Measurements from ENCODE around the gene PRSS1.

The PRSS1 gene

GRCh38 chr7:142788303-142789289 is 39.3 kb downstream of the PRSS1 start:
- Histone ChIP-seq H3K27me3 (ENCODE audit: low read depth, low read length) (no peaks in the 10 kb centered on the region), H3K27ac (ENCODE audit: low read length) (no peak overlapping the region), H3K4me3 (ENCODE audit: low read depth in 1 of 2, low read length in 2 of 2) (no peak overlapping the region), H3K9me3 (ENCODE audit: control insufficient read depth in 1 of 2, low read length in 2 of 2) (no peaks in the 10 kb centered on the region), H3K36me3 (ENCODE audit: control insufficient read depth in 1 of 2, insufficient read depth in 2 of 2, low read length in 2 of 2) (no peaks in the 10 kb centered on the region), H3K4me1 (ENCODE audit: control insufficient read depth in 1 of 2, insufficient read depth in 2 of 2, low read length in 2 of 2) (no peaks in the 10 kb centered on the region)

DNA sequence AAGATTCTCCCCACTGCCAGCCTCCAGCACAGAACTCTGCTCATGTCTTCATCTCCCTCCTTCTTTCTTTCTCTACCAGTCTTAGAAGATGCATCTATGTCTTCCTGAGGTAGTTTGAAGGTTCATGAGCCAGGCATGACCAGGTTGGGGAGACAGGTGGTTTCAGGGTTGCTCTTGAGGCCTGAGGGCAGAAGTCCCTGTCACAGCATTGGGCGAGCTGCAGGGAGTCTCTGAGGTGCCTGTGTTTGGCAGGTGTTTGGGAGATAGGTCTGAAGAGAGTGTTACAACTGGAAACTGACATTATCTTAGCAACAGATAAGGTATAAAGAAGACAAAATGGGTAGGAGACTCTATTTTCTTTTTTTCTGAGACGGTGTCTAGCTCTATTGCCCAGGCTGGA is 40.2 kb downstream of the PRSS1 start:
- Histone ChIP-seq H3K27me3 (ENCODE audit: low read depth, low read length) (no peaks in the 10 kb centered on the region), H3K4me1 (ENCODE audit: control insufficient read depth in 1 of 2, insufficient read depth in 2 of 2, low read length in 2 of 2) (no peaks in the 10 kb centered on the region), H3K9me3 (ENCODE audit: control insufficient read depth in 1 of 2, low read length in 2 of 2) (no peaks in the 10 kb centered on the region), H3K36me3 (ENCODE audit: control insufficient read depth in 1 of 2, insufficient read depth in 2 of 2, low read length in 2 of 2) (no peaks in the 10 kb centered on the region), H3K27ac (ENCODE audit: low read length) (no peak overlapping the region), H3K4me3 (ENCODE audit: low read depth in 1 of 2, low read length in 2 of 2) (no peak overlapping the region)

- Histone ChIP-seq H3K4me3 (ENCODE audit: low read depth in 1 of 2, low read length in 2 of 2) (no peak overlapping the region), H3K4me1 (ENCODE audit: control insufficient read depth in 1 of 2, insufficient read depth in 2 of 2, low read length in 2 of 2) (no peaks in the 10 kb centered on the region), H3K36me3 (ENCODE audit: control insufficient read depth in 1 of 2, insufficient read depth in 2 of 2, low read length in 2 of 2) (no peaks in the 10 kb centered on the region), H3K27me3 (ENCODE audit: low read depth, low read length) (no peaks in the 10 kb centered on the region), H3K27ac (ENCODE audit: low read length) (no peak overlapping the region), H3K9me3 (ENCODE audit: control insufficient read depth in 1 of 2, low read length in 2 of 2) (no peaks in the 10 kb centered on the region)
Measured at GRCh38 chr7:142790056-142790455, 40.8 kb downstream of the PRSS1 start.

- Histone ChIP-seq H3K27me3 (ENCODE audit: low read depth, low read length) (peaks cover 1% of the 10 kb centered on the region), H3K9me3 (ENCODE audit: control insufficient read depth in 1 of 2, low read length in 2 of 2) (no peaks in the 10 kb centered on the region), H3K4me1 (ENCODE audit: control insufficient read depth in 1 of 2, insufficient read depth in 2 of 2, low read length in 2 of 2) (no peaks in the 10 kb centered on the region), H3K27ac (ENCODE audit: low read length) (no peak overlapping the region), H3K36me3 (ENCODE audit: control insufficient read depth in 1 of 2, insufficient read depth in 2 of 2, low read length in 2 of 2) (no peaks in the 10 kb centered on the region), H3K4me3 (ENCODE audit: low read depth in 1 of 2, low read length in 2 of 2) (no peak overlapping the region)
Measured at GRCh38 chr7:142790555-142790954, 41.3 kb downstream of the PRSS1 start.

DNA sequence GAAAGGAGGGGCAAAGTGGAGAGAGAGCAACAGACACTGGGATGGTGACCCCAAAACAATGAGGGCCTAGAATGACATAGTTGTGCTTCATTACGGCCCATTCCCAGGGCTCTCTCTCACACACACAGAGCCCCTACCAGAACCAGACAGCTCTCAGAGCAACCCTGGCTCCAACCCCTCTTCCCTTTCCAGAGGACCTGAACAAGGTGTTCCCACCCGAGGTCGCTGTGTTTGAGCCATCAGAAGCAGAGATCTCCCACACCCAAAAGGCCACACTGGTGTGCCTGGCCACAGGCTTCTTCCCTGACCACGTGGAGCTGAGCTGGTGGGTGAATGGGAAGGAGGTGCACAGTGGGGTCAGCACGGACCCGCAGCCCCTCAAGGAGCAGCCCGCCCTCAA is 42.2 kb downstream of the PRSS1 start:
- H3K4me3 ChIP-seq (ENCODE audit: low read depth in 1 of 2, low read length in 2 of 2): no peak overlapping the region
- H3K36me3 ChIP-seq (ENCODE audit: control insufficient read depth in 1 of 2, insufficient read depth in 2 of 2, low read length in 2 of 2): no peaks in the 10 kb centered on the region
- no peak overlapping the region for H3K27ac ChIP-seq (ENCODE audit: low read length)
- no peaks in the 10 kb centered on the region for H3K9me3 ChIP-seq (ENCODE audit: control insufficient read depth in 1 of 2, low read length in 2 of 2)
- peaks cover 0 to 2% of the 10 kb centered on the region in 2 donors for H3K4me1 ChIP-seq (ENCODE audit: control insufficient read depth in 1 of 2, insufficient read depth in 2 of 2, low read length in 2 of 2)
- peaks cover 11% of the 10 kb centered on the region for H3K27me3 ChIP-seq (ENCODE audit: low read depth, low read length)

- Histone ChIP-seq H3K4me1 (ENCODE audit: control insufficient read depth in 1 of 2, insufficient read depth in 2 of 2, low read length in 2 of 2) (peaks cover 0 to 8% of the 10 kb centered on the region in 2 donors), H3K27me3 (ENCODE audit: low read depth, low read length) (peaks cover 17% of the 10 kb centered on the region), H3K4me3 (ENCODE audit: low read depth in 1 of 2, low read length in 2 of 2) (no peak overlapping the region), H3K27ac (ENCODE audit: low read length) (no peak overlapping the region), H3K36me3 (ENCODE audit: control insufficient read depth in 1 of 2, insufficient read depth in 2 of 2, low read length in 2 of 2) (no peaks in the 10 kb centered on the region), H3K9me3 (ENCODE audit: control insufficient read depth in 1 of 2, low read length in 2 of 2) (no peaks in the 10 kb centered on the region)
Measured at GRCh38 chr7:142792129-142792528, 42.9 kb downstream of the PRSS1 start.

- H3K9me3 ChIP-seq (ENCODE audit: control insufficient read depth in 1 of 2, low read length in 2 of 2): no peaks in the 10 kb centered on the region
- H3K27me3 ChIP-seq (ENCODE audit: low read depth, low read length): peaks cover 21% of the 10 kb centered on the region
- H3K4me1 ChIP-seq (ENCODE audit: control insufficient read depth in 1 of 2, insufficient read depth in 2 of 2, low read length in 2 of 2): peaks cover 0 to 12% of the 10 kb centered on the region in 2 donors
- no peak overlapping the region for H3K4me3 ChIP-seq (ENCODE audit: low read depth in 1 of 2, low read length in 2 of 2)
- no peak overlapping the region for H3K27ac ChIP-seq (ENCODE audit: low read length)
- no peaks in the 10 kb centered on the region for H3K36me3 ChIP-seq (ENCODE audit: control insufficient read depth in 1 of 2, insufficient read depth in 2 of 2, low read length in 2 of 2)
Measured at GRCh38 chr7:142792593-142792992, 43.3 kb downstream of the PRSS1 start.

DNA sequence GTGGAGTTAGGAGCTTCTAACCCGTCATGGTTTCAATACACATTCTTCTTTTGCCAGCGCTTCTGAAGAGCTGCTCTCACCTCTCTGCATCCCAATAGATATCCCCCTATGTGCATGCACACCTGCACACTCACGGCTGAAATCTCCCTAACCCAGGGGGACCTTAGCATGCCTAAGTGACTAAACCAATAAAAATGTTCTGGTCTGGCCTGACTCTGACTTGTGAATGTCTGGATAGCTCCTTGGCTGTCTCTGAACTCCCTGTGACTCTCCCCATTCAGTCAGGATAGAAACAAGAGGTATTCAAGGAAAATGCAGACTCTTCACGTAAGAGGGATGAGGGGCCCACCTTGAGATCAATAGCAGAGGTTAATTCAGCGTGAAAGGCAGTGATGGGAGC is 43.9 kb downstream of the PRSS1 start:
- Histone ChIP-seq H3K27ac (ENCODE audit: low read length) (no peak overlapping the region), H3K4me3 (ENCODE audit: low read depth in 1 of 2, low read length in 2 of 2) (no peak overlapping the region), H3K4me1 (ENCODE audit: control insufficient read depth in 1 of 2, insufficient read depth in 2 of 2, low read length in 2 of 2) (peaks cover 0 to 14% of the 10 kb centered on the region in 2 donors), H3K9me3 (ENCODE audit: control insufficient read depth in 1 of 2, low read length in 2 of 2) (no peaks in the 10 kb centered on the region), H3K36me3 (ENCODE audit: control insufficient read depth in 1 of 2, insufficient read depth in 2 of 2, low read length in 2 of 2) (no peaks in the 10 kb centered on the region), H3K27me3 (ENCODE audit: low read depth, low read length) (peaks cover 27% of the 10 kb centered on the region)

GRCh38 chr7:142795339-142795863 is 46.1 kb downstream of the PRSS1 start:
- Histone ChIP-seq H3K4me1 (ENCODE audit: control insufficient read depth in 1 of 2, insufficient read depth in 2 of 2, low read length in 2 of 2) (peaks cover 0 to 14% of the 10 kb centered on the region in 2 donors), H3K36me3 (ENCODE audit: control insufficient read depth in 1 of 2, insufficient read depth in 2 of 2, low read length in 2 of 2) (no peaks in the 10 kb centered on the region), H3K27me3 (ENCODE audit: low read depth, low read length) (peaks cover 37% of the 10 kb centered on the region), H3K4me3 (ENCODE audit: low read depth in 1 of 2, low read length in 2 of 2) (no peak overlapping the region), H3K9me3 (ENCODE audit: control insufficient read depth in 1 of 2, low read length in 2 of 2) (no peaks in the 10 kb centered on the region), H3K27ac (ENCODE audit: low read length) (no peak overlapping the region)

GRCh38 chr7:142796001-142796500 is 46.8 kb downstream of the PRSS1 start:
- H3K27ac ChIP-seq (ENCODE audit: low read length): no peak overlapping the region
- H3K36me3 ChIP-seq (ENCODE audit: control insufficient read depth in 1 of 2, insufficient read depth in 2 of 2, low read length in 2 of 2): no peaks in the 10 kb centered on the region
- H3K9me3 ChIP-seq (ENCODE audit: control insufficient read depth in 1 of 2, low read length in 2 of 2): no peaks in the 10 kb centered on the region
- H3K4me3 ChIP-seq (ENCODE audit: low read depth in 1 of 2, low read length in 2 of 2): no peak overlapping the region
- peaks cover 37% of the 10 kb centered on the region for H3K27me3 ChIP-seq (ENCODE audit: low read depth, low read length)
- H3K4me1 ChIP-seq (ENCODE audit: control insufficient read depth in 1 of 2, insufficient read depth in 2 of 2, low read length in 2 of 2): peaks cover 0 to 14% of the 10 kb centered on the region in 2 donors

DNA sequence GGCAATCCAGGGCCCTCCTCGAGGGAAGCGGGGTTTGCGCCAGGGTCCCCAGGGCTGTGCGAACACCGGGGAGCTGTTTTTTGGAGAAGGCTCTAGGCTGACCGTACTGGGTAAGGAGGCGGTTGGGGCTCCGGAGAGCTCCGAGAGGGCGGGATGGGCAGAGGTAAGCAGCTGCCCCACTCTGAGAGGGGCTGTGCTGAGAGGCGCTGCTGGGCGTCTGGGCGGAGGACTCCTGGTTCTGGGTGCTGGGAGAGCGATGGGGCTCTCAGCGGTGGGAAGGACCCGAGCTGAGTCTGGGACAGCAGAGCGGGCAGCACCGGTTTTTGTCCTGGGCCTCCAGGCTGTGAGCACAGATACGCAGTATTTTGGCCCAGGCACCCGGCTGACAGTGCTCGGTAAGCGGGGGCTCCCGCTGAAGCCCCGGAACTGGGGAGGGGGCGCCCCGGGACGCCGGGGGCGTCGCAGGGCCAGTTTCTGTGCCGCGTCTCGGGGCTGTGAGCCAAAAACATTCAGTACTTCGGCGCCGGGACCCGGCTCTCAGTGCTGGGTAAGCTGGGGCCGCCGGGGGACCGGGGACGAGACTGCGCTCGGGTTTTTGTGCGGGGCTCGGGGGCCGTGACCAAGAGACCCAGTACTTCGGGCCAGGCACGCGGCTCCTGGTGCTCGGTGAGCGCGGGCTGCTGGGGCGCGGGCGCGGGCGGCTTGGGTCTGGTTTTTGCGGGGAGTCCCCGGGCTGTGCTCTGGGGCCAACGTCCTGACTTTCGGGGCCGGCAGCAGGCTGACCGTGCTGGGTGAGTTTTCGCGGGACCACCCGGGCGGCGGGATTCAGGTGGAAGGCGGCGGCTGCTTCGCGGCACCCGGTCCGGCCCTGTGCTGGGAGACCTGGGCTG is 47.5 kb downstream of the PRSS1 start:
- Histone ChIP-seq H3K27ac (ENCODE audit: low read length) (no peak overlapping the region), H3K4me1 (ENCODE audit: control insufficient read depth in 1 of 2, insufficient read depth in 2 of 2, low read length in 2 of 2) (peaks cover 0 to 14% of the 10 kb centered on the region in 2 donors), H3K27me3 (ENCODE audit: low read depth, low read length) (peaks cover 37% of the 10 kb centered on the region), H3K36me3 (ENCODE audit: control insufficient read depth in 1 of 2, insufficient read depth in 2 of 2, low read length in 2 of 2) (no peaks in the 10 kb centered on the region), H3K4me3 (ENCODE audit: low read depth in 1 of 2, low read length in 2 of 2) (peak overlapping the region; percentile 52 to 59), H3K9me3 (ENCODE audit: control insufficient read depth in 1 of 2, low read length in 2 of 2) (no peaks in the 10 kb centered on the region)

Measured in muscle layer of duodenum (tissue), 2 donors.